DOHH2 (cell line): ENCODE results near the gene MRM1.

Source experiments
- CTCF ChIP-seq: fragments of 200-600 bp; sonication (generic); IDR thresholded peaks from one replicate; pipeline ENCODE4 v1.5.1; 2014; ENCODE audit warnings: antibody characterized with exemption, mild to moderate bottlenecking, low read depth, low read length; ENCODE audit not compliant: poor library complexity, severe bottlenecking
- EZH2phosphoT487 ChIP-seq: fragments of 200-600 bp; sonication (generic); IDR thresholded peaks from 2 replicates; pipeline ENCODE4 v1.6.1; 2017; ENCODE audit warnings: borderline replicate concordance, mild to moderate bottlenecking, antibody characterized with exemption, low read length, moderate library complexity, mixed read lengths

DNA sequence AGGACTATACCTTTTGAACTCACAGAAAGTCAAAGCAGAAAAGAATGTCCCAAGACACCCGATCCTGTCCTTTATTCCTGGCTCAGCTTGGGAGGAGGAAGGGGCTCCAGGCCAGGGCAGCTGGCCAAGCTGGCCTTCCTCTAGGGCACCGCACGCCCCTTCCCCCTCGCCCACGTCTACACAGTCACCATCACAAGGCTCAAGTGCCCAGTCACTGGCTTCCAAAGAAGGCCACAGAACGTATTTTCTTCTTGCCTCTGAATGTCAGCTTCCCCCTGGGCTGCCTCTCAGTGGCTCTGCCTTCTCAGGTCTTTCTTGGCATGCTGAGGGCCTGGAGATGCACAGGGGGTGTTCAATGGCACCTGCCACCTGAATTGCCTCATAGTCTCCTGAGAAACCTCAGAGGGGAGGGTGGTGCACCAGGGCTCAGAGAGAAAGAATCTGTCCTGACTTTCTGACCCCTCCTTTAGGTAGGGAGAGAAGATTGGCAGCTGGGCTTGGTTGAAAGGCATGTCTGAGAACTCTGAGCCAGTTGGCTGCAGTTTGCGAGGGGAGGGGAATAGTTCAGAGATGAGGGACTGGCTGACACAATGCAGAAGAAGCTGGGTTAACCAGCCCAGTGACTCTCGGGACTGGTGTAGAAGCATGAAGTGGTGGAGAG lies 7.6 kb upstream of the MRM1 start:
- TF ChIP-seq CTCF (no peak), EZH2phosphoT487 (no peak)
